Keratinocyte (primary cell): ENCODE data around the gene OOSP2. TPM values are rescaled to one million over a fixed set of nuclear protein-coding genes. Genes with fewer than 3 reads are reported as not detected.
"Not testable (repeated sequence)": the region's sequence is repeated elsewhere in the genome, so short reads cannot be mapped to it uniquely, and the experiment has no call there.

ENCODE experiments used
- DNase-seq: peaks from one replicate; pipeline ENCODE4 v3.0.0-alpha.2; 2011; ENCODE audit warnings: low read depth, missing footprints, low spot score
- FAIRE-seq: peaks from 2 replicates; lab custom pipeline; 2011; peaks lifted over from hg19 to GRCh38; lab: Jason Lieb, UNC
- H2AFZ ChIP-seq: 2 replicates; pipeline ENCODE4 v1.6.0; 2012; ENCODE audit warnings: low read length, control low read depth, inconsistent platforms; ENCODE audit not compliant: control insufficient read depth
- H3K27ac ChIP-seq: 2 replicates; pipeline ENCODE4 v1.5.1; 2011; ENCODE audit warnings: low read length; ENCODE audit not compliant: control insufficient read depth, insufficient read depth
- H3K27me3 ChIP-seq: 3 replicates; pipeline ENCODE4 v1.6.0; 2011; ENCODE audit warnings: low read length; ENCODE audit not compliant: control insufficient read depth, insufficient read depth; ENCODE audit errors: extremely low read depth
- H3K36me3 ChIP-seq, 2 experiments: 2 replicates in 1 of 2; 3 replicates in 1 of 2; pipeline ENCODE4 v1.5.1; 2011; ENCODE audit warnings: low read length in 2 of 2, mild to moderate bottlenecking in 1 of 2; ENCODE audit not compliant: control insufficient read depth in 2 of 2, insufficient read depth in 2 of 2; ENCODE audit errors: extremely low read depth in 1 of 2
- H3K4me1 ChIP-seq: 3 replicates; pipeline ENCODE4 v1.5.1; 2011; ENCODE audit warnings: low read length; ENCODE audit not compliant: control insufficient read depth, insufficient read depth; ENCODE audit errors: extremely low read depth
- H3K4me2 ChIP-seq: 3 replicates; pipeline ENCODE4 v1.6.0; 2011; ENCODE audit warnings: low read depth, low read length; ENCODE audit not compliant: control insufficient read depth, insufficient read depth; ENCODE audit errors: extremely low read depth
- H3K4me3 ChIP-seq, 3 experiments: fragments of 200-600 bp in 1 of 3; sonication (generic) in 1 of 3; 2 replicates in 2 of 3; 3 replicates in 1 of 3; pipeline ENCODE4 v1.5.1; 2011 to 2016; ENCODE audit warnings: low read length in 3 of 3, mild to moderate bottlenecking in 3 of 3, control low read depth in 2 of 3, inconsistent platforms in 1 of 3, low read depth in 1 of 3, mixed read lengths in 1 of 3, mixed run types in 1 of 3, moderate library complexity in 1 of 3; ENCODE audit not compliant: control insufficient read depth in 2 of 3, insufficient read depth in 2 of 3; ENCODE audit errors: extremely low read depth in 1 of 3
- H3K79me2 ChIP-seq: 2 replicates; pipeline ENCODE4 v1.6.0; 2012; ENCODE audit warnings: low read length; ENCODE audit not compliant: control insufficient read depth, insufficient read depth
- H3K9ac ChIP-seq: 3 replicates; pipeline ENCODE4 v1.6.0; 2011; ENCODE audit warnings: low read length; ENCODE audit not compliant: control insufficient read depth, insufficient read depth; ENCODE audit errors: extremely low read depth
- H3K9me1 ChIP-seq: 3 replicates; pipeline ENCODE4 v1.6.0; 2011; ENCODE audit warnings: low read length; ENCODE audit not compliant: control insufficient read depth, insufficient read depth; ENCODE audit errors: extremely low read depth
- H3K9me3 ChIP-seq: 2 replicates; pipeline ENCODE4 v1.5.1; 2012; ENCODE audit warnings: low read depth, low read length; ENCODE audit not compliant: control insufficient read depth
- H4K20me1 ChIP-seq: 3 replicates; pipeline ENCODE4 v1.6.0; 2011; ENCODE audit warnings: low read length; ENCODE audit not compliant: control insufficient read depth, insufficient read depth; ENCODE audit errors: extremely low read depth
- EZH2 ChIP-seq: IDR thresholded peaks from one replicate; pipeline ENCODE4 v1.6.1; 2012; ENCODE audit warnings: inconsistent platforms, mild to moderate bottlenecking, low read length, moderate library complexity
- dilution Hi-C: fragments of 300-500 bp; cut with MboI; formaldehyde crosslinking; loops from one replicate; pipeline ENCODE4 v1.7.0; 2020; ENCODE audit warnings: low sequenced_read_pairs; ENCODE audit not compliant: extremely low pct_ligation_motif_present
- polyA plus RNA-seq, 5 experiments: library from polyadenylated mRNA; depleted of rRNA in 3 of 5; stranded (reverse) in 3 of 5; stranded (forward) in 1 of 5; unstranded in 1 of 5; fragments of >200 nt; gene quantifications; 1 replicate in 1 of 5; 2 replicates in 3 of 5; 3 replicates in 1 of 5; pipeline versions ENCODE4 v1.2.1 to v1.2.3, GENCODE V29; 2011 to 2012; ENCODE audit warnings: missing spikeins in 2 of 5, low read depth in 1 of 5, low replicate concordance in 1 of 5
- TF ChIP-seq, protein P1 (sequence below), 3 experiments: IDR thresholded peaks in 1 of 3; conservative IDR thresholded peaks in 1 of 3; optimal IDR thresholded peaks in 1 of 3; 2 replicates in 2 of 3; 3 replicates in 1 of 3; pipeline versions ENCODE3 to v1.5.1; 2011; ENCODE audit warnings: low read length in 3 of 3, mild to moderate bottlenecking in 3 of 3, moderate library complexity in 2 of 3, control low read depth in 1 of 3, inconsistent platforms in 1 of 3; ENCODE audit not compliant: insufficient read depth in 2 of 3; ENCODE audit errors: extremely low read depth in 1 of 3

OOSP2 gene
- polyA plus RNA-seq, 1 donor (not counting 4 experiments of a cell fraction or from before 2014, with no cell fraction given) = not detected

DNA sequence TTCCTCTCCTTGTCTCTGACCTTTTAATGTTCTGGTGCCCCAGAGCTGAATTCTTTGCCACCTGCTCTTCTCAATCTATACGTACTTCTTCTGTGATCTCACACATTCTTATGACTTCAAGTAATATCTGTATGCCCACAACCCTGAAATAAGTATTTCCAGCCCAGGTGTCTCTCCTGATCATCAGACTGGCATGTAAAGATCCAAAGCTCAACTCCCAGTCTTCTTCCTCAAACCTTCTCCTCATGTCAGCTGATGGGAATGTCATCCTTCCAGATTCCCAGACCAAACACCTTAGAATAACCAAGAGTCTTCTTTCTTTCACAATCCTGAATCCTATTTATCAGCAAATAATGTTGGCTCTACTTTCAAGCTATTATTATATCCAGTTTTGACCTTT is 25.6 kb downstream of the OOSP2 start:
- no peaks in the 10 kb centered on the region for H3K4me1 ChIP-seq
- H3K79me2 ChIP-seq = no peaks in the 10 kb centered on the region
- H3K4me2 ChIP-seq = no peak overlapping the region
- no peak overlapping the region for H3K9ac ChIP-seq
- no peak for TF ChIP-seq EZH2
- no peaks in the 10 kb centered on the region for H3K9me1 ChIP-seq
- no peak overlapping the region for H3K4me3 ChIP-seq
- no peaks in the 10 kb centered on the region for H3K36me3 ChIP-seq
- dilution Hi-C loops = no loop called here
- FAIRE-seq = no peak
- DNase-seq = no peak
- H3K9me3 ChIP-seq = no peaks in the 10 kb centered on the region
- H2AFZ ChIP-seq = no peak overlapping the region
- H4K20me1 ChIP-seq = no peaks in the 10 kb centered on the region
- H3K27me3 ChIP-seq = no peaks in the 10 kb centered on the region
- H3K27ac ChIP-seq = no peak overlapping the region

DNA sequence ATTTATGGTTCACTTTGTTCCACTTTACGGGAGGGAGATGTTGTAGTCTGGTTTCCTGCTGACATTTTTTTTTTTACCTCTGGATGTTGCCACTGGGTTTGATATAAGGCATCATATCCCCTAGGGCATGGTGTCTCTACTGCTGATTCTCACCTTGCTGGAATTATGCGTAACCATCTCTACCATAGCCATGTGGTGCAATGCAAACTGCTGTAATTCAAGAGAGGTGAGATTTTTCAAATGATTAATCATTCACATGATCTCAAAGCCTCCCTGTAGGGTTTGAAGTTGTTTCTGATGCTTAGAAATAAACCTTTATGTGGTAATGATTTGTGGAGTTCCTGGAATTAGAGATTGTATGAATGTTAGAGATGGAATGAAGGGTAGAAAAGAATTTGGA is 29.2 kb downstream of the OOSP2 start:
- H3K79me2 ChIP-seq = no peaks in the 10 kb centered on the region
- H3K9me3 ChIP-seq = no peaks in the 10 kb centered on the region
- H3K4me2 ChIP-seq = no peak overlapping the region
- H3K9ac ChIP-seq = no peak overlapping the region
- no peak overlapping the region for H3K4me3 ChIP-seq
- no peak for DNase-seq
- dilution Hi-C loops = no loop called here
- H3K4me1 ChIP-seq = no peaks in the 10 kb centered on the region
- H4K20me1 ChIP-seq = no peaks in the 10 kb centered on the region
- no peaks in the 10 kb centered on the region for H3K27me3 ChIP-seq
- no peak overlapping the region for H3K27ac ChIP-seq
- H2AFZ ChIP-seq = no peak overlapping the region
- TF ChIP-seq, protein P1, sequence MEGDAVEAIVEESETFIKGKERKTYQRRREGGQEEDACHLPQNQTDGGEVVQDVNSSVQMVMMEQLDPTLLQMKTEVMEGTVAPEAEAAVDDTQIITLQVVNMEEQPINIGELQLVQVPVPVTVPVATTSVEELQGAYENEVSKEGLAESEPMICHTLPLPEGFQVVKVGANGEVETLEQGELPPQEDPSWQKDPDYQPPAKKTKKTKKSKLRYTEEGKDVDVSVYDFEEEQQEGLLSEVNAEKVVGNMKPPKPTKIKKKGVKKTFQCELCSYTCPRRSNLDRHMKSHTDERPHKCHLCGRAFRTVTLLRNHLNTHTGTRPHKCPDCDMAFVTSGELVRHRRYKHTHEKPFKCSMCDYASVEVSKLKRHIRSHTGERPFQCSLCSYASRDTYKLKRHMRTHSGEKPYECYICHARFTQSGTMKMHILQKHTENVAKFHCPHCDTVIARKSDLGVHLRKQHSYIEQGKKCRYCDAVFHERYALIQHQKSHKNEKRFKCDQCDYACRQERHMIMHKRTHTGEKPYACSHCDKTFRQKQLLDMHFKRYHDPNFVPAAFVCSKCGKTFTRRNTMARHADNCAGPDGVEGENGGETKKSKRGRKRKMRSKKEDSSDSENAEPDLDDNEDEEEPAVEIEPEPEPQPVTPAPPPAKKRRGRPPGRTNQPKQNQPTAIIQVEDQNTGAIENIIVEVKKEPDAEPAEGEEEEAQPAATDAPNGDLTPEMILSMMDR (optimal IDR thresholded peaks at IDR 0.05 in 1 of 3, IDR thresholded peaks at IDR 0.05 in 1 of 3, conservative IDR thresholded peaks at IDR 0.05 in 1 of 3; ENCODE audit: extremely low read depth in 1 of 3, insufficient read depth in 2 of 3, low read length in 3 of 3) = no peak
- no peak for TF ChIP-seq EZH2
- no peak for FAIRE-seq
- no peaks in the 10 kb centered on the region for H3K9me1 ChIP-seq
- no peaks in the 10 kb centered on the region for H3K36me3 ChIP-seq

DNA sequence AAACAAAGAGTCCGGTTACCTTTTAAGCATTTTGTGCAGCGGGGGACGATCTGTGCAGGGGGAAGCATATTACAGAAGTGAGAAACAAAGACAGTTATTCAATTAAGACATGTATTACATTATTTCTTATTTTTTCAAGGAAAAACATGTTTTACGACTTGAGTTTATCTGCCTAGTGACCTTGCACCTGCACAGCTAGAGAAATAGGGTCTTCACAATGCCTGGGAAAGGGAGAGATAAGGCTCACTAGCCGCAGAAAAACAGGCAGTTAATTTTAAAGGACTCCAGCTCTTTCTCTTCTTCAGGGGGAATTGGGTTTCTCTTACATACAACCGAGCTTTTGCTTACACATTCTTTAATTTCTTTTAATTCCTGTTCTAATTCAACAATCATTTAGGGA is 31.4 kb downstream of the OOSP2 start:
- FAIRE-seq, H3K27me3 ChIP-seq, H4K20me1 ChIP-seq, H3K79me2 ChIP-seq, H2AFZ ChIP-seq, dilution Hi-C loops, H3K27ac ChIP-seq, H3K9me3 ChIP-seq, H3K36me3 ChIP-seq, H3K4me3 ChIP-seq, H3K9me1 ChIP-seq, H3K4me1 ChIP-seq, H3K4me2 ChIP-seq, H3K9ac ChIP-seq, DNase-seq: not testable (repeated sequence)
